EL (cell line): ENCODE measurements around the gene GAP43.
A peak's percentile ranks its signal among the peaks of the same experiment; 100 is the strongest.

Source experiments
- DNase-seq: peaks from one replicate; pipeline ENCODE4 v3.0.0-alpha.2; 2016

The GAP43 gene

GRCh38 chr3:115627180-115628074, 4.1 kb downstream of the GAP43 start:
- DNase-seq = no peak

GRCh38 chr3:115628075-115628412, 4.7 kb downstream of the GAP43 start:
- no peak for DNase-seq

- DNase-seq = no peak
These were observed 7.5 kb downstream of the GAP43 start for GRCh38 chr3:115630850-115631249.

DNA sequence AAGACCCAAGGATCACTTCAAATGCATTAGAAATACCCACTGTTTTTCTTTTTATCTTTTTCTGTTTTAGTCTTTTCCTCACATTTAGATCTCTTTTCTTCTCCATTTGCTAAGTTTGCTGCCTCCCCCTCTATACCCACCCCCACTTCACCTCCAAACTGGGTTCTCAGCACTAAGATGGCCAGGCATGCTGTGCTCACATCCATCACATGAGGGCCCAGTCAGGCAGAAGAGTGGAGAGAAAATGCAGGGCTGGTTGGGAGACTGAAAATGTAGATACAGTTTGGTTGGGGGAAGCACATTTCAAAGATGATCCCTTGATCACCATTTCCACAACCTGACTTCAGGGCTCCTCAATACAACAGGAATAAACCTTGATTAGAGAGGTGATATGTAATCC, 8.7 kb downstream of the GAP43 start:
- DNase-seq = no peak

GRCh38 chr3:115633467-115633866, 10.2 kb downstream of the GAP43 start:
- DNase-seq = no peak

GRCh38 chr3:115634052-115634451, 10.7 kb downstream of the GAP43 start:
- no peak for DNase-seq

DNA sequence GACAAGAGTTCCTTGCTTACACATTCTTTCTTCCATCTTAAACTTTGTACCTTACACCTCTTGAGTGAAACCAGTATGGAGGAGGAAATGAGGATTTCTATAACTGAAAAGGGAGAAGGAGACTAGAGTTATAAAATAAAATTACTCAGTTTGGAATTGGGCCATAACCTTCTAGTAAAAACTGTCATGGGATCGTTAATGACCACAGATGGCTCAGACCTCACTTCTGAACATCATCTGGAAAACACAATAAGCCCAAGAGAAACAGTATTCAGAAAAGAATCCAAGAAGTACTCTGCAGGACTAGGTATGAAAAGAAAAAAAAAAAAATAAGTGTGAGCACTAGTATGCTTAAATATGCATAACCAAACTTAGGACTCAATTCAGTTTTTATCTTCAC, 12.1 kb downstream of the GAP43 start:
- no peak for DNase-seq

DNA sequence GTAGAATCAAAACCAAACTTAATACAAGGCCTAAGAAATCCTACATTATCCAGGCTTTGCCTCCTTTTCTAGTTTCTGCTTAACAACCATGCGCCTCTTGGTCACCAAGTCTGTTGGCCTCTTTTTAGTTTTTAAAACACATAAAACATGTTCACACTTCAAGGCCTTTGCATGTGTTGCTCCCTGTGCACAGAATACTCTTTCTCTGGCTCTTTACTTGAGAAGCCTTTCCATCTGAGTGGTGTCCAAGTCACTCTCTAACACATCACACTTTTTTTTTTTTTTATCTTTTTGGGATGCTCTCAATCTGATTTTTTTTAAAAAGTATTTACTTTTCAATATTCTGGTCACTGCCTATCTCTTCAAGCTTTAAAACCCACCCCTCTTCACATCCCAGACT, 14.9 kb downstream of the GAP43 start:
- DNase-seq = no peak

- DNase-seq = no peak
These were observed 15.7 kb downstream of the GAP43 start for GRCh38 chr3:115638991-115639390.

GRCh38 chr3:115644391-115644790, 21.1 kb downstream of the GAP43 start:
- no peak for DNase-seq

GRCh38 chr3:115646027-115646690, 22.8 kb downstream of the GAP43 start:
- no peak for DNase-seq

DNA sequence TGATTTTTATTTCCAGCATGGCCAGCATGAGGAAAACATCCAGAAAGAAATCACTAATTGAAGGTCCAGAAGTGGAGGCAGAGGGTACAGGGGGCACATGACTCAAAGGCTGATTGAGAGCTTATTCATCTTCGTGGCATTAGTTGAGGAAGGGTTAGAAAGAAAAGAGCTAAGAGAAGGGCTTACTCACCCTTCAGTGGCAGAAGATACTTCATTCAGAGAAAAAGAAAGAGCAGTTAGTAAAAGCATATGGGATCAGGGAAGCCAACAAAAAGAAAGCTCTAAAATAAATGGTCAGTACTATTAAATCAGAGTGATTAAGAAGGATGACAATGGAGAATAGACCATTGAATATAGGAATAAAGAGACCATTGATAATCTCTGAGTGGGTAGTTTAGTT, 25.2 kb downstream of the GAP43 start:
- DNase-seq = peak; percentile 64

DNA sequence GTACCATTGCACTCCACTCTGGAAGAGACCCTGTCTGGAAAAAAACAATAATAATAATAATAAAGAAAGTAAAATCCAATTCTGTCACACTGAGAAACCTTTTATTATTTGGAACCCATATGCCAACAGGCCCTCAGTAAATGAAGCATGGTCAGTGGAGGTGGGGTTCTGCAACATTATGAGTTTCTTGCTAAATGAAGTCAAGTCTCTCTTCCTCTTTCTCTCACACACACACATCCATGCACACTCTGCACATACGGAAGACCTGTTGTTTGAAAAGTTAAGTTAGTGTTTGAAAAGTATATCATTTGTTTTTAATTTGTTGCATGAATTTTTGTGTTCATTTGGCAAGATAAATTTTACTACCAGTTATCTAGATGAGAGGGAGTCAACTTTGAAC, 27.8 kb downstream of the GAP43 start:
- DNase-seq = no peak

GRCh38 chr3:115651599-115651998, 28.3 kb downstream of the GAP43 start:
- no peak for DNase-seq

DNA sequence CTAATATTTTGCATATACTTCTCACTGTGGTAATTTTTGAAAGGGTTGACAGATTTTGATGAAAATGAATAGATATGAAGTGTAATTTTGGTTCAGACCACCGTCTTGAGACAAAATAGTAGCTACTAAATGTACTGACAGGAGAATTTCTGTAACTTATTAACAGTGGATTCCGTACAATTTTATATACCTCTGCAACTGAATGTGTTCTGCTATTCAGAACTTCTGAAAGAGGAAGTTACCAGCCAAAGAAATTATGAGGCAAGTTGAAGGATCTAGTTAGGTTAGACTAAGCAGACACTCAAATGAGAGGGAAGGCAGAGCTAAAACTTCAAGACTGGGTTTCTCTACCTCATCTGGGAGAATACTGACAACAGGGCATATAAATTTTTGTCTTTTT, 29.4 kb downstream of the GAP43 start:
- no peak for DNase-seq

DNA sequence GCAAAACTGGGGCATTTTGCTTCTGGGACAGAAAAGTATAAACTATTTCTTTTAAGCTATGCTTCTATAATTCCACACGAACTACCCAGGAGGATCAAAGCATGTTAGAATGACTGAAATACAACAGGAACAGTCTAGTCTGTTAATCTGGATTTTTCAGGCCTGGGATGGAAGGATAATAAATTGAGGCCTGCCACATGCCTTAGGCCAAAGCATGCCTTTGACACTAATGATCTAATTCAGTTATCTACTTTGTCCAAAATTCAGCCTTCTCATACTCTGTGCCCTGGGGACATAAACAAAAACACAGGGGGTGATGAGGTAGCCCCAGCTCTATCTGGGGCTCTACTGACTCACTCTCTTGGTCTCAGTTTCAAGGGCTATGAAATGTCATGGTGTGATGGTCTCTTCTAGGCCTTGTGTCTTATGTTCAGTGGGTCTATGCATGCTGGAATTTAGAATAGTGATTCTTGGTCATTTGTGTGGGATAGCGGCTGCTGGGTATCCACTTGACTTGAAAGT, 32.5 kb downstream of the GAP43 start:
- peak; percentile 48 for DNase-seq

DNA sequence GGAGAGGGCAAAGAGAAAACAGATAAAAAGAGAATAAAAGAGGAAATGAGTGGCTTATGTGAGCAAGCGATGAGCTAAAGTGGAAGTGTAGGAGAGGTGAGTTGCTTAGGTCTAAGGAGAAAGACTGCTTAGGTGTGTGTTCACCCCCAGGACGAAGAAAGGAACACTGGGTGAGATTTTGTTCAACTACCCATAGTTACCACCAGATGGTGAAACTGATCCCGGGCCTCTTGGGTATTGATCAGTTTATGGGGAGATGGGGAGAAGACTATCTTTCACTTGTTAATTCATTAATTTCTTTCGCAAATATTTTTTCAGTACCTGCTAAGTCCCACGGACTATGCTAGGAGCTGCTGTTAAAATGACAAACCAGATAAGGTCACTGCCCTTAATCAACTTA, 33.9 kb downstream of the GAP43 start:
- DNase-seq = no peak

- no peak for DNase-seq
These were observed 34.7 kb downstream of the GAP43 start for GRCh38 chr3:115658032-115658336.

GRCh38 chr3:115658337-115659181, 35.2 kb downstream of the GAP43 start:
- DNase-seq = peak; percentile 85

GRCh38 chr3:115659253-115660220, 36.2 kb downstream of the GAP43 start:
- DNase-seq = no peak

DNA sequence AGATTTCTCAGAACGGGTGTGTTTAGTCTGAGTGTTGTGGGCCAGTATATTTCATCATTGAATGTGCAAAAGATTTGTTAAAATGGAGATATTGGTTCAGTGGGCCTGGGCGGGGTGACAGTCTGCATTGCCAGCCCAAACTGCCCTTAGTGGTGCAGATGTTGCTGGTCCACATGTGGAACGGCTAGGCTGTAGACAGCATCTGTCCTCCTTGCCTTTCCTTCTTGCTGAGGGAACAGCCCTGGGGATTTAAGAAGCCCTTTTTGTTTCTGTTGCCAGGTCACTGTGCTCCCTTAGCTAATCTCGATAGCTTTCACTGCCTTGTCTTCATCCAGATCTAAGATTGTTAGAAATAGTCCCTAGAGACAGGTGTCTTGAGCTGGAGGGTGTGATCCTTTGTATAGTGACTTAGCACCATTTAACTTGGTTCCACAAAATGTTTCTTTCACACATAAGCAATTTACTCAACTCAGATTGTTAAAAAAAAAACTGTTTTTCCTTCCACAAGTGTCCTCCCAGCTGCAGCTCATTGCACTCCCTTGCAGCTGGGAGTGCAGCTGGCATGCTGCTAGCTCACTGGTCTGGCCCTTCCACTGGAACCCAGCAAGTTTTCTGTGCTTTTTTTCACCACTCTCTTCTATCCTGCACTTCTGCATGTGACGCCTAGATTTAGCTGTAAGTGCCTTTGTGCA, 37.5 kb downstream of the GAP43 start:
- no peak for DNase-seq

- DNase-seq = no peak
These were observed 39.0 kb downstream of the GAP43 start for GRCh38 chr3:115662356-115662755.
